ENCODE data around the gene DTNA.

Gene DTNA

DNA sequence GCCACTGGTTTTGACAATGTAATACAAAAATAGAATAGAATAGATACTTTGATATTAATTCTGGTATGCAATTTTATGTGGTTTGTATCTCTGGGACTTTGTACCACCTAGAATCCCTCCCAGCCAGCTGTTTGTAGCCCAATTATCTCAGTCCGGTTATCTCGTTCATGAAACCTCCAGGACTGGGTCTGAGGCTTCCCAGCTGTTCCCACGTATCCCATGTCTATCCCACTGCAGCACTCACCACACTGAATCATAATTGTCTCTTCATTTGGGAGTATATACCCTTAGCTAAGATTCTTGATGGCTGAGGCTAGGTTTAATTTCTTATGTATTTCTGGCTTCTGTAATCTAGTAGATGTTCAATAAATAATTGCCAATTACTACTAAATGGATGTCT is 226.7 kb downstream of the DTNA start:
- no peak overlapping the region for H3K4me3 ChIP-seq (replicated peaks in 1 of 2; ENCODE audit: low read depth in 2 of 2, low read length in 2 of 2)
- DNase-seq (ENCODE audit: low read depth in 2 of 2), result no peak
- TF ChIP-seq, protein P1, sequence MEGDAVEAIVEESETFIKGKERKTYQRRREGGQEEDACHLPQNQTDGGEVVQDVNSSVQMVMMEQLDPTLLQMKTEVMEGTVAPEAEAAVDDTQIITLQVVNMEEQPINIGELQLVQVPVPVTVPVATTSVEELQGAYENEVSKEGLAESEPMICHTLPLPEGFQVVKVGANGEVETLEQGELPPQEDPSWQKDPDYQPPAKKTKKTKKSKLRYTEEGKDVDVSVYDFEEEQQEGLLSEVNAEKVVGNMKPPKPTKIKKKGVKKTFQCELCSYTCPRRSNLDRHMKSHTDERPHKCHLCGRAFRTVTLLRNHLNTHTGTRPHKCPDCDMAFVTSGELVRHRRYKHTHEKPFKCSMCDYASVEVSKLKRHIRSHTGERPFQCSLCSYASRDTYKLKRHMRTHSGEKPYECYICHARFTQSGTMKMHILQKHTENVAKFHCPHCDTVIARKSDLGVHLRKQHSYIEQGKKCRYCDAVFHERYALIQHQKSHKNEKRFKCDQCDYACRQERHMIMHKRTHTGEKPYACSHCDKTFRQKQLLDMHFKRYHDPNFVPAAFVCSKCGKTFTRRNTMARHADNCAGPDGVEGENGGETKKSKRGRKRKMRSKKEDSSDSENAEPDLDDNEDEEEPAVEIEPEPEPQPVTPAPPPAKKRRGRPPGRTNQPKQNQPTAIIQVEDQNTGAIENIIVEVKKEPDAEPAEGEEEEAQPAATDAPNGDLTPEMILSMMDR (IDR thresholded peaks at IDR 0.05; ENCODE audit: low read depth, low read length), result no peak

- TF ChIP-seq, protein P1 (IDR thresholded peaks at IDR 0.05; ENCODE audit: low read depth, low read length), result no peak
- no peak overlapping the region for H3K4me3 ChIP-seq (replicated peaks in 1 of 2; ENCODE audit: low read depth in 2 of 2, low read length in 2 of 2)
- DNase-seq (ENCODE audit: low read depth in 2 of 2), result no peak
Observed at GRCh38 chr18:34938090-34938489, 228.0 kb downstream of the DTNA start.
